ENCODE results near the gene DPPA5. TPM values are rescaled to one million over a fixed set of nuclear protein-coding genes. Genes with fewer than 3 reads are reported as not detected.

The DPPA5 gene
- total RNA-seq, 1 donor: not detected

Small RNA genes lying within 50 kb of the gene (small RNA-seq; reads per million reads assigned to genes)
- 1.9 reads per million, percentile 66 among the genes with 10 or more reads in this experiment for gene RPL39P3

Other genes starting within 250 kb of the DPPA5 start
- gene KHDC1L, start 128.8 kb downstream of the DPPA5 start, total RNA-seq (ENCODE audit: low replicate concordance): not detected in 2 replicates
- gene KHDC1, start 91.1 kb downstream of the DPPA5 start, total RNA-seq (ENCODE audit: low replicate concordance): 0.16 and 4.5 TPM in 2 replicates
- gene KHDC3L, start 8.4 kb upstream of the DPPA5 start, total RNA-seq (ENCODE audit: low replicate concordance): not detected in 2 replicates
- not detected in 2 replicates for gene OOEP, start 15.6 kb upstream of the DPPA5 start, total RNA-seq (ENCODE audit: low replicate concordance)
- gene DDX43, start 40.6 kb upstream of the DPPA5 start, total RNA-seq (ENCODE audit: low replicate concordance): 0.99 and 1.6 TPM in 2 replicates
- gene CGAS, start 98.0 kb upstream of the DPPA5 start, total RNA-seq (ENCODE audit: low replicate concordance): 5.4 and 7.2 TPM in 2 replicates
- 33.5 and 36.9 TPM in 2 replicates for gene MTO1, start 107.5 kb upstream of the DPPA5 start, total RNA-seq (ENCODE audit: low replicate concordance)
- 16,505 and 21,603 TPM in 2 replicates for gene EEF1A1, start 166.8 kb upstream of the DPPA5 start, total RNA-seq (ENCODE audit: low replicate concordance)

Data from fibroblast of the aortic adventitia (primary cell).